ENCODE results near the gene SOX5. TPM values are rescaled to one million over a fixed set of nuclear protein-coding genes. Genes with fewer than 3 reads are reported as not detected.

Gene SOX5
- total and polyA plus RNA-seq, 2 experiments from 2014 or later: 1.0 to 4.7 TPM

- no peak for TF ChIP-seq REST (IDR thresholded peaks at IDR 0.05; ENCODE audit: unreplicated experiment)
- TF ChIP-seq ZNF114 (CRISPR knock-in tag; IDR thresholded peaks at IDR 0.05): no peak
These were observed 327.6 kb downstream of the SOX5 start (continued) for GRCh38 chr12:23621900-23622299.

- Mint-ChIP-seq H3K9me3 (peaks cover 3% of the 10 kb centered on the region; the same call in 1 of the 3 replicates), H3K27me3 (ENCODE audit: insufficient read depth, low read depth, poor library complexity) (no peaks in the 10 kb centered on the region), H3K4me3 (no peak overlapping the region), H3K4me1 (no peaks in the 10 kb centered on the region), H3K36me3 (ENCODE audit: low read depth) (no peaks in the 10 kb centered on the region), H3K27ac (no peak overlapping the region)
- no peaks in the 10 kb centered on the region for H3F3A ChIP-seq (replicated peaks; ENCODE audit: low read depth)
- no peaks in the 10 kb centered on the region for H3K79me2 ChIP-seq (replicated peaks; ENCODE audit: insufficient read depth)
- ATAC-seq: no peak
- H3K4me3 ChIP-seq: no peak overlapping the region
- H3K36me3 ChIP-seq (ENCODE audit: insufficient read depth): no peaks in the 10 kb centered on the region
- H3K27me3 ChIP-seq (ENCODE audit: insufficient read depth): no peaks in the 10 kb centered on the region
- no peaks in the 10 kb centered on the region for H4K20me1 ChIP-seq (replicated peaks; ENCODE audit: insufficient read depth)
- H3K9me2 ChIP-seq (ENCODE audit: insufficient read depth): no peaks in the 10 kb centered on the region
- no peaks in the 10 kb centered on the region for H3K4me1 ChIP-seq (ENCODE audit: insufficient read depth)
- H3K4me2 ChIP-seq: no peak overlapping the region
- no peak overlapping the region for H3K27ac ChIP-seq (ENCODE audit: low read depth)
- no peak for DNase-seq (ENCODE audit: low spot score)
- H2AFZ ChIP-seq: no peak overlapping the region
- TF ChIP-seq POLR2AphosphoS5 (IDR thresholded peaks at IDR 0.05; ENCODE audit: low read depth) (no peak), REST (IDR thresholded peaks at IDR 0.05; ENCODE audit: unreplicated experiment) (no peak), ETS1 (IDR thresholded peaks at IDR 0.05) (no peak), CREB1 (CRISPR knock-in tag; IDR thresholded peaks at IDR 0.05; ENCODE audit: low read depth) (no peak), STAT1 (IDR thresholded peaks at IDR 0.05; ENCODE audit: unreplicated experiment) (no peak), CTCF (conservative IDR thresholded peaks at IDR 0.05; ENCODE audit: low read depth in 2 of 2) (no peak), NANOG (IDR thresholded peaks at IDR 0.05; ENCODE audit: borderline replicate concordance) (no peak), ZNF331 (CRISPR knock-in tag; IDR thresholded peaks at IDR 0.05; ENCODE audit: low read depth) (no peak), ZNF114 (CRISPR knock-in tag; IDR thresholded peaks at IDR 0.05) (no peak), EZH2phosphoT487 (IDR thresholded peaks at IDR 0.05; ENCODE audit: unreplicated experiment) (no peak), EZH2 (IDR thresholded peaks at IDR 0.05; ENCODE audit: low read depth, unreplicated experiment) (no peak), JUNB (IDR thresholded peaks at IDR 0.05; ENCODE audit: unreplicated experiment) (no peak)
These were observed 330.8 kb downstream of the SOX5 start for GRCh38 chr12:23618718-23619117.
